HepG2 (cell line): ENCODE data around the gene CFAP210. TPM values are rescaled to one million over a fixed set of nuclear protein-coding genes. Genes with fewer than 3 reads are reported as not detected.

Source experiments
- ATAC-seq: fragments of 200-7000 bp; cut with Tn5 transposase; 3 replicates; pipeline ENCODE4 v1.9.1; 2020; ENCODE audit warnings: mild to moderate bottlenecking, moderate library complexity
- BruUV-seq: library from RNA; stranded (reverse); fragments of 400-500 nt; replicated peaks from 2 replicates; lab custom pipeline; 2021; lab: Mats Ljungman, UMichigan
- CTCF ChIA-PET: fragments of 300-600 bp; formaldehyde crosslinking; extraction: SDS; loops from one replicate; lab custom pipeline; 2021; ENCODE audit warnings: low total read pairs, inconsistent platforms, low intra/inter-chr PET ratio; lab: Yijun Ruan, JAX
- POLR2A ChIA-PET: fragments of 350-600 bp; sonication (Branson Sonifier 250); formaldehyde crosslinking; loops from one replicate; lab custom pipeline; 2020; ENCODE audit warnings: antibody characterized with exemption, inconsistent platforms; lab: Yijun Ruan, JAX
- DNase-seq: peaks from one replicate; pipeline ENCODE4 v3.0.0-alpha.2; 2015; ENCODE audit warnings: low spot score
- FAIRE-seq: peaks from 3 replicates; lab custom pipeline; 2011; peaks lifted over from hg19 to GRCh38; lab: Jason Lieb, UNC
- H2AFZ ChIP-seq: one replicate; pipeline ENCODE4 v1.6.1; 2011; ENCODE audit warnings: low read length, inconsistent platforms
- H3K27ac ChIP-seq: fragments of 300-600 bp; 3 replicates; pipeline ENCODE4 v1.8.0; 2011; ENCODE audit warnings: mixed run types, mild to moderate bottlenecking, mixed read lengths, low read length, inconsistent platforms; ENCODE audit not compliant: insufficient read depth; ENCODE audit errors: extremely low read length
- H3K27me3 ChIP-seq, 2 experiments: fragments of 200-600 bp in 1 of 2; 2 replicates in 1 of 2; 3 replicates in 1 of 2; pipeline versions ENCODE4 v1.6.0 to v1.8.0; 2011; ENCODE audit warnings: low read length in 2 of 2, mild to moderate bottlenecking in 2 of 2, moderate library complexity in 2 of 2, inconsistent platforms in 1 of 2; ENCODE audit not compliant: insufficient read depth in 2 of 2, control insufficient read depth in 1 of 2
- H3K36me3 ChIP-seq, 2 experiments: fragments of 200-600 bp in 1 of 2; replicated peaks in 1 of 2; 2 replicates in 1 of 2; 3 replicates in 1 of 2; pipeline versions ENCODE4 v1.5.1 to v1.8.0; 2011; ENCODE audit warnings: low read length in 2 of 2, inconsistent platforms in 1 of 2; ENCODE audit not compliant: insufficient read depth in 2 of 2, control insufficient read depth in 1 of 2
- H3K4me1 ChIP-seq: 2 replicates; pipeline ENCODE4 v1.5.1; 2012; ENCODE audit warnings: low read length, inconsistent platforms; ENCODE audit not compliant: insufficient read depth
- H3K4me2 ChIP-seq: 2 replicates; pipeline ENCODE4 v1.6.0; 2011; ENCODE audit warnings: low read depth, low read length, inconsistent platforms
- H3K4me3 ChIP-seq, 3 experiments: fragments of 200-600 bp in 1 of 3; sonication (generic), shearing (Covaris generic) in 1 of 3; replicated peaks in 1 of 3; 2 replicates each; pipeline ENCODE4 v1.5.1; 2011 to 2016; ENCODE audit warnings: low read length in 3 of 3, inconsistent platforms in 2 of 3, low read depth in 2 of 3, mild to moderate bottlenecking in 2 of 3, control low read depth in 1 of 3, mixed read lengths in 1 of 3; ENCODE audit not compliant: insufficient read depth in 1 of 3
- H3K79me2 ChIP-seq: one replicate; pipeline ENCODE4 v1.6.1; 2011; ENCODE audit warnings: low read length, inconsistent platforms; ENCODE audit not compliant: insufficient read depth
- H3K9ac ChIP-seq: 2 replicates; pipeline ENCODE4 v1.6.0; 2011; ENCODE audit warnings: mild to moderate bottlenecking, low read depth, low read length, inconsistent platforms; ENCODE audit not compliant: insufficient read depth
- H3K9me3 ChIP-seq: 2 replicates; pipeline ENCODE4 v1.5.1; 2012; ENCODE audit warnings: mild to moderate bottlenecking, low read length
- H4K20me1 ChIP-seq: 2 replicates; pipeline ENCODE4 v1.6.0; 2011; ENCODE audit warnings: inconsistent platforms, mild to moderate bottlenecking, low read length, moderate library complexity; ENCODE audit not compliant: insufficient read depth
- AHR ChIP-seq: IDR thresholded peaks from 2 replicates; pipeline ENCODE4 v1.6.1; 2018; ENCODE audit warnings: missing genetic modification reagents, missing compliant biosample characterization
- DMTF1 ChIP-seq: sonication (generic); formaldehyde crosslinking; IDR thresholded peaks from 2 replicates; pipeline ENCODE4 v1.4.0; 2020; ENCODE audit warnings: mild to moderate bottlenecking, missing genetic modification reagents
- FOXA3 ChIP-seq: IDR thresholded peaks from 2 replicates; pipeline ENCODE4 v1.6.1; 2016; ENCODE audit warnings: missing genetic modification reagents, missing compliant biosample characterization
- GATAD1 ChIP-seq: IDR thresholded peaks from 2 replicates; pipeline ENCODE4 v1.6.1; 2016; ENCODE audit warnings: missing genetic modification reagents, missing compliant biosample characterization
- HINFP ChIP-seq: sonication (generic); formaldehyde crosslinking; IDR thresholded peaks from 2 replicates; pipeline ENCODE4 v1.4.0; 2020; ENCODE audit warnings: low read depth, mild to moderate bottlenecking, missing genetic modification reagents
- HNF4A ChIP-seq: sonication (generic); formaldehyde crosslinking; IDR thresholded peaks from 2 replicates; pipeline ENCODE4 v1.4.0; 2020; ENCODE audit warnings: missing genetic modification reagents
- IRF2 ChIP-seq: IDR thresholded peaks from 2 replicates; pipeline ENCODE4 v1.6.1; 2018; ENCODE audit warnings: missing genetic modification reagents, missing compliant biosample characterization
- PCBP2 ChIP-seq: fragments of 200-400 bp; formaldehyde crosslinking; optimal IDR thresholded peaks from 2 replicates; pipeline ENCODE3; 2018; ENCODE audit warnings: low read length, low read depth; ENCODE audit not compliant: poor library complexity, severe bottlenecking
- PITX1 ChIP-seq: sonication (generic); formaldehyde crosslinking; IDR thresholded peaks from 2 replicates; pipeline ENCODE4 v1.5.1; 2020; ENCODE audit warnings: mild to moderate bottlenecking, missing genetic modification reagents
- ZNF24 ChIP-seq: fragments of 450-650 bp; IDR thresholded peaks from 2 replicates; pipeline ENCODE4 v1.6.1; 2017; ENCODE audit warnings: antibody characterized with exemption, mild to moderate bottlenecking
- ZNF276 ChIP-seq: sonication (generic); formaldehyde crosslinking; IDR thresholded peaks from 2 replicates; pipeline ENCODE4 v1.4.0; 2020; ENCODE audit warnings: mild to moderate bottlenecking, low read depth, missing genetic modification reagents
- ZNF362 ChIP-seq: sonication (generic); formaldehyde crosslinking; IDR thresholded peaks from 2 replicates; pipeline ENCODE4 v1.4.0; 2020; ENCODE audit warnings: missing genetic modification reagents, mild to moderate bottlenecking, borderline replicate concordance
- ZNF451 ChIP-seq: sonication (generic); formaldehyde crosslinking; IDR thresholded peaks from 2 replicates; pipeline ENCODE4 v1.5.0; 2020; ENCODE audit warnings: mild to moderate bottlenecking, missing genetic modification reagents
- ZNF703 ChIP-seq: sonication (generic); formaldehyde crosslinking; IDR thresholded peaks from 2 replicates; pipeline ENCODE4 v1.5.1; 2020; ENCODE audit warnings: missing genetic modification reagents, mild to moderate bottlenecking, moderate library complexity, borderline replicate concordance
- ZNF747 ChIP-seq: sonication (generic); formaldehyde crosslinking; IDR thresholded peaks from 2 replicates; pipeline ENCODE4 v1.8.1; 2023; ENCODE audit warnings: missing genetic modification reagents, mild to moderate bottlenecking, borderline replicate concordance
- ZNF782 ChIP-seq: sonication (generic); formaldehyde crosslinking; IDR thresholded peaks from 2 replicates; pipeline ENCODE4 v1.4.0; 2020; ENCODE audit warnings: missing genetic modification reagents, mild to moderate bottlenecking, borderline replicate concordance
- WGBS: methylation state at CpG from one replicate; pipeline ENCODE4 v1.1.6; 2017; ENCODE audit warnings: low lambda C conversion rate; 5-methylcytosine and 5-hydroxymethylcytosine counted together
- in situ Hi-C: cut with HindIII; loops from 2 replicates; pipeline ENCODE4 v1.10.0; 2017; ENCODE audit warnings: low pct_unique_long_range_greater_than_20kb; ENCODE audit not compliant: extremely low pct_ligation_motif_present
- intact Hi-C: fragments of 100-400 bp; cut with micrococcal nuclease; formaldehyde crosslinking; loops from one replicate; pipeline ENCODE4 v1.10.0; 2022; ENCODE audit not compliant: unreplicated experiment
- polyA plus RNA-seq, 8 experiments: library from polyadenylated mRNA; depleted of rRNA in 3 of 8; stranded (reverse) in 7 of 8; unstranded in 1 of 8; fragments of >200 nt; fragmentation: Illumina TruSeq in 4 of 8; extraction: Trizol in 4 of 8; gene quantifications; 2 replicates each; pipeline versions ENCODE4 v1.2.1 to v1.2.3, GENCODE V29; 2011 to 2016; ENCODE audit warnings: low read depth in 4 of 8, missing spikeins in 1 of 8, mixed read lengths in 1 of 8; ENCODE audit not compliant: insufficient read depth in 1 of 8
- total RNA-seq, 5 experiments: library from RNA; depleted of rRNA; stranded (reverse); fragments of >200 nt; fragmentation: Illumina TruSeq; extraction: Trizol; gene quantifications; 2 replicates each; pipeline ENCODE4 v1.2.3, GENCODE V29; 2016; ENCODE audit warnings: low read depth in 1 of 5

The CFAP210 gene
- total and polyA plus RNA-seq, 2 of the 13 experiments (the other 11 are each of a cell fraction or from before 2014, with no cell fraction given): 0.18 TPM; not detected in 1

GRCh38 chr2:169732583-169733358, 38.6 kb upstream of the CFAP210 start:
- Histone ChIP-seq H3K36me3 (no peaks in the 10 kb centered on the region), H3K27ac (peak overlapping the region; percentile 81)
- TF ChIP-seq ZNF451 (CRISPR knock-in tag) (no peak), FOXA3 (CRISPR knock-in tag) (0 out of 2 replicates have a peak, but pooled peaks have one; percentile 1), PITX1 (CRISPR knock-in tag) (no peak), ZNF24 (peak; percentile 46; the same call in 1 of the 2 replicates), GATAD1 (CRISPR knock-in tag) (peak; percentile 3; the same call in 1 of the 2 replicates), HNF4A (CRISPR knock-in tag) (peak; percentile 42), ZNF747 (CRISPR knock-in tag) (0 out of 2 replicates have a peak, but pooled peaks have one; percentile 15), ZNF362 (CRISPR knock-in tag) (no peak), ZNF276 (CRISPR knock-in tag) (0 out of 2 replicates have a peak, but pooled peaks have one; percentile 8), AHR (CRISPR knock-in tag) (no peak), PCBP2 (peak; percentile 17), ZNF703 (CRISPR knock-in tag) (no peak), HINFP (CRISPR knock-in tag) (no peak), DMTF1 (CRISPR knock-in tag) (peak; percentile 87; the same call in 1 of the 2 replicates), ZNF782 (CRISPR knock-in tag) (peak; percentile 88; the same call in 1 of the 2 replicates), IRF2 (CRISPR knock-in tag) (no peak)

More at GRCh38 chr2:169732583-169733358, 38.6 kb upstream of the CFAP210 start:
- peak overlapping the region; percentile 96 for H3K4me2 ChIP-seq
- intact Hi-C loops (loop anchor here (1.0 to 2.0 kb wide), 3 partner anchors 17 to 49 kb away; partner anchors contain the start of genes CFAP210 and PHOSPHO2), in situ Hi-C loops (no loop called here)
- CTCF ChIA-PET: interaction anchor here (0.9 kb wide), 1 partner anchor 40 kb away, joined by 3 read pairs; no protein-coding TSS in a partner anchor
- DNase-seq: peak; percentile 68
- POLR2A ChIA-PET: interaction anchor here (0.5 to 2.9 kb wide), 5 partner anchors 14 to 94 kb away, joined by 3 to 41 read pairs (median 6); partner anchors contain the start of gene UBR3
- FAIRE-seq: peak; percentile 74
- peaks cover 33% of the 10 kb centered on the region for H3K79me2 ChIP-seq
- H3K9me3 ChIP-seq: no peaks in the 10 kb centered on the region
- H3K4me3 ChIP-seq: peak overlapping the region; percentile 64 to 87 (median 80)
- no peaks in the 10 kb centered on the region; a peak in 1 of 5 replicates for H3K27me3 ChIP-seq
- 36% methylated on average over 12 of the region's 13 CpGs for whole genome bisulfite sequencing
- peak overlapping the region; percentile 16 for H2AFZ ChIP-seq
- BruUV-seq: no TSS peak
- 0 out of 2 replicates have a peak, but pooled peaks cover 6% of the 10 kb centered on the region for H4K20me1 ChIP-seq
- ATAC-seq: peak; percentile 79
- peaks cover 72% of the 10 kb centered on the region for H3K4me1 ChIP-seq
- peak overlapping the region; percentile 86 for H3K9ac ChIP-seq
